Heart left ventricle (tissue), 16 donors: Measurements from ENCODE around the gene BCR. TPM values are rescaled to one million over a fixed set of nuclear protein-coding genes. Genes with fewer than 3 reads are reported as not detected.

ENCODE experiments used
- ATAC-seq, 4 donors: fragments of 200-7000 bp; cut with Tn5 transposase; one replicate each; pipeline ENCODE4 v1.9.1; 2020 to 2022; ENCODE audit warnings: moderate library complexity in 4 of 4, mild to moderate bottlenecking in 3 of 4, moderate number of reproducible peaks in 1 of 4
- DNase-seq, 5 donors: peaks; one replicate each; pipeline ENCODE4 v3.0.0-alpha.2; 2020
- H3K27ac ChIP-seq, 12 donors: fragments of 200-600 bp; sonication (generic) in 4 of 12; one replicate each; pipeline versions ENCODE4 v1.5.0 to v1.8.0; 2016 to 2022; ENCODE audit warnings: mild to moderate bottlenecking in 2 of 12
- H3K27me3 ChIP-seq, 9 donors: fragments of 200-600 bp; sonication (generic) in 2 of 9; one replicate each; pipeline versions ENCODE4 v1.5.1 to v1.8.0; 2016 to 2022; ENCODE audit warnings: mild to moderate bottlenecking in 3 of 9
- H3K36me3 ChIP-seq, 9 donors: fragments of 200-600 bp; sonication (generic) in 2 of 9; one replicate each; pipeline versions ENCODE4 v1.5.0 to v1.8.0; 2018 to 2022; ENCODE audit warnings: mild to moderate bottlenecking in 2 of 9
- H3K4me1 ChIP-seq, 12 donors: fragments of 200-600 bp; sonication (generic) in 4 of 12; one replicate each; pipeline versions ENCODE4 v1.5.0 to v1.8.0; 2016 to 2022; ENCODE audit warnings: mild to moderate bottlenecking in 3 of 12
- H3K4me3 ChIP-seq, 12 donors: fragments of 200-600 bp; sonication (generic) in 4 of 12; one replicate each; pipeline versions ENCODE4 v1.5.0 to v1.8.0; 2017 to 2022; ENCODE audit warnings: mild to moderate bottlenecking in 9 of 12, moderate library complexity in 4 of 12
- H3K9me3 ChIP-seq, 12 donors: fragments of 200-600 bp; sonication (generic) in 4 of 12; one replicate each; pipeline versions ENCODE4 v1.5.0 to v1.8.0; 2016 to 2022; ENCODE audit warnings: mild to moderate bottlenecking in 1 of 12
- POLR2A ChIP-seq, 2 donors: fragments of 450-650 bp; IDR thresholded peaks; one replicate each; pipeline ENCODE4 v1.6.1; 2017; ENCODE audit warnings: antibody characterized with exemption in 2 of 2, mild to moderate bottlenecking in 2 of 2, moderate library complexity in 2 of 2
- WGBS, 4 donors: extraction: QIAGEN DNeasy Blood & Tissue Kit in 2 of 4; methylation state at CpG; one replicate each; pipeline versions ENCODE4 v1.1.5 to v1.1.7; 2013 to 2018; 5-methylcytosine and 5-hydroxymethylcytosine counted together
- intact Hi-C, 10 donors: fragments of 100-400 bp; cut with DNase I; formaldehyde crosslinking; loops; one replicate each; pipeline versions ENCODE4 v1.11.1 to v1.14.2; 2022
- polyA plus RNA-seq, 2 donors: library from polyadenylated mRNA; stranded (reverse); fragments of 200-250 nt; gene quantifications; one replicate each; pipeline ENCODE4 v1.2.3, GENCODE V29; 2013
- total RNA-seq, 9 donors: library from RNA; depleted of rRNA in 2 of 9; stranded (reverse); fragments of >200 nt in 2 of 9; fragmentation: NEBNext Ultra II Directional in 3 of 9; extraction: Animal tissue kit (Norgen Biotek cat#: 25700) in 3 of 9; gene quantifications; one replicate each; pipeline versions ENCODE4 v1.1.0 to v1.2.4, GENCODE V29; 2016 to 2023
- TF ChIP-seq, protein P1 (sequence below), 12 donors: fragments of 200-600 bp; sonication (generic) in 4 of 12; IDR thresholded peaks; one replicate each; pipeline versions ENCODE4 v1.5.0 to v1.8.0; 2018 to 2022; ENCODE audit warnings: antibody characterized with exemption in 12 of 12, mild to moderate bottlenecking in 5 of 12
- donor health status: ischemic (EF 13 %, LVEDD 7.1; RV severe dilation, severe dysfunction).
- donor health status: healthy with polysubstance abuse.
- donor health status: DM: no; HTN: yes; CAD: no.
- donor health status: DM: no; HTN: no; CAD: no.
- donor health status: ischemic (EF 25% LVEDD 6.9; RV normal size, moderate dysfunction).
- donor health status: ischemic (EF 25% LVEDD 5.7; RV mildly dilated, moderate dysfunction).
- donor health status: healthy.
- donor health status: DM: yes; HTN: yes; CAD: no.
- donor health status: ischemic (EF 35%, LVEDD 5.7; RV mildly dilated, moderate dysfunction).
- donor health status: nonischemic (EF 11% LVEDD 7.7; RV severe dilation, severe dysfunction).
- donor health status: DM: yes; HTN: yes; CAD: no.
- donor health status: PGD.
- donor health status: ischemic (EF 29% LVEDD 5.4; RV normal size, mild dysfunction).
- donor health status: nonischemic (EF 23%, LVEDD 6.1; RV moderate dilation, normal function).

BCR gene
- total and polyA plus RNA-seq, 11 donors: 12.6 to 51.1 (median 28.7) TPM

DNA sequence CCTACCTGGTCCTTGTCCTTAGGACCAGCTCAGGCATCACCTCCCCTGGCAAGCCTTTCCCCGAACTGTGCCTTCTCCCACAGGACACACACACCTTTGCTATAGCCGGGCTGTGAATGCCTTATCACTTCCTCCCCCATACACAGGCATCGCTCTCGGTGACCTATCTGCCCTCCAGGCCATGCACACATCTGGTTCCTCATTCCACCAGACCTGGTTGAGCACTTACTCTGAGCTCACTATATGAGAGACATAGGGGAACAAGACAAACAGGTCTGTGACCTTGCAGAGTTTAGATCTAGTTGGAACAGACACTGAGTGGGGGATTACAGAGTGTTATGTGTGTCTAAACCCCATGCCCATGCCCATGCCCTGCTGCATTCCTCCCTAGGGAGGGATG, 3.1 kb upstream of the BCR start:
- intact Hi-C loops: loop anchor here in 5 of 10 donors (1.0 to 10.0 kb wide), 4 partner anchors 104 to 210 kb away; no protein-coding TSS in a partner anchor
- no peak for ATAC-seq
- H3K27me3 ChIP-seq: no peaks in the 10 kb centered on the region
- H3K36me3 ChIP-seq: no peaks in the 10 kb centered on the region
- TF ChIP-seq POLR2A (IDR thresholded peaks at IDR 0.05): no peak
- H3K4me3 ChIP-seq: no peak overlapping the region
- DNase-seq: peak in 1 of 5 donors; percentile 22
- 77 to 88% (median 83%) methylated on average over 4 of the region's 4 CpGs for WGBS, 4 donors
- H3K4me1 ChIP-seq: peaks cover 7 to 31% (median 27%) of the 10 kb centered on the region in 12 donors
- H3K9me3 ChIP-seq: peaks cover 0 to 14% (median 0%) of the 10 kb centered on the region in 12 donors
- H3K27ac ChIP-seq: no peak overlapping the region

DNA sequence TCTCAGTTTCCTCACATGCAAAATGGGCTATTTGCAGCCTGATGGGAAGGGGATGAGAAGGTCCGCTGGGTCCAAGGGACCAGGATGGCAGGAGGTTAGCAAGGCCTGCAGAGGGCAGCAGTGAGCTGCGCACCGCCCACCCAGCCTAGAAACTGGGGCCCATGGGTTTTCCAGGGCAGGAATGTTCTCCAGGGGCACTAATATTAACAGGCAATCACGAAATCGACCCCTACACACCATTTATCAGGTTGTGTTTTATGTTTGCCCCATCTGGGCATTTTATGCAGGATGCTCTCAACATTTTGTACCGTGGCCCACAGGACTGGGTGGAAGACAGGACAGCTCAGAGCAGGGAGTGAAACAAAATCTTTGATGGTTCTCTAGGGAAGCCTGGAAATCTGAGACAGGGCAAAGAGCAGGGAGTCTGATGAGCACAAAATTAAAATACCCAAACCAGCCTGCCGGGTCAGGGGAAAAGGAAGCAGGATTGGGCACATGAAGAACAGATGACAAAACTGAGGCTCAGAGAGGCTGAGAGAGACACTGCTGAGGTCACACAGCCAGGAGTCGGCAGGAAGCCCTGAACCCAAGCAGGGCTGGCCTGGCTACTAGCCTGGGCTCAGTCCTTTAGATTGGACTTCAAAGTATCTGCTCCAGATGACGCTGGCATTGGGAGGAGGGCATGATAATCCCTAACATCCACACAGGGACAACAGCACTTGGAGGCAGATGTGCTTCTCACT, 1.6 kb upstream of the BCR start:
- 30 to 35% (median 33%) methylated on average over 9 of the region's 9 CpGs for WGBS, 4 donors
- TF ChIP-seq POLR2A (IDR thresholded peaks at IDR 0.05): no peak
- TF ChIP-seq, protein P1, sequence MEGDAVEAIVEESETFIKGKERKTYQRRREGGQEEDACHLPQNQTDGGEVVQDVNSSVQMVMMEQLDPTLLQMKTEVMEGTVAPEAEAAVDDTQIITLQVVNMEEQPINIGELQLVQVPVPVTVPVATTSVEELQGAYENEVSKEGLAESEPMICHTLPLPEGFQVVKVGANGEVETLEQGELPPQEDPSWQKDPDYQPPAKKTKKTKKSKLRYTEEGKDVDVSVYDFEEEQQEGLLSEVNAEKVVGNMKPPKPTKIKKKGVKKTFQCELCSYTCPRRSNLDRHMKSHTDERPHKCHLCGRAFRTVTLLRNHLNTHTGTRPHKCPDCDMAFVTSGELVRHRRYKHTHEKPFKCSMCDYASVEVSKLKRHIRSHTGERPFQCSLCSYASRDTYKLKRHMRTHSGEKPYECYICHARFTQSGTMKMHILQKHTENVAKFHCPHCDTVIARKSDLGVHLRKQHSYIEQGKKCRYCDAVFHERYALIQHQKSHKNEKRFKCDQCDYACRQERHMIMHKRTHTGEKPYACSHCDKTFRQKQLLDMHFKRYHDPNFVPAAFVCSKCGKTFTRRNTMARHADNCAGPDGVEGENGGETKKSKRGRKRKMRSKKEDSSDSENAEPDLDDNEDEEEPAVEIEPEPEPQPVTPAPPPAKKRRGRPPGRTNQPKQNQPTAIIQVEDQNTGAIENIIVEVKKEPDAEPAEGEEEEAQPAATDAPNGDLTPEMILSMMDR (IDR thresholded peaks at IDR 0.05): peak; percentile 94 to 99 (median 97)
- no peaks in the 10 kb centered on the region for H3K27me3 ChIP-seq
- H3K4me1 ChIP-seq: peaks cover 11 to 46% (median 41%) of the 10 kb centered on the region in 12 donors
- H3K4me3 ChIP-seq: peak overlapping the region in 1 of 12 donors; percentile 2
- intact Hi-C loops: loop anchor here in 9 of 10 donors (1.0 to 10.0 kb wide), 7 partner anchors 102 to 209 kb away; no protein-coding TSS in a partner anchor
- H3K27ac ChIP-seq: peak overlapping the region in 3 of 12 donors; percentile 64 to 85 (median 84)
- peaks cover 0 to 14% (median 0%) of the 10 kb centered on the region in 12 donors for H3K9me3 ChIP-seq
- H3K36me3 ChIP-seq: no peaks in the 10 kb centered on the region
- ATAC-seq: peak; percentile 57 to 69 (median 64)
- DNase-seq: peak; percentile 55 to 84 (median 67)

- Histone ChIP-seq H3K9me3 (peaks cover 0 to 14% (median 0%) of the 10 kb centered on the region in 12 donors), H3K27ac (peak overlapping the region in 11 of 12 donors; percentile 16 to 85 (median 64)), H3K4me1 (peaks cover 11 to 55% (median 47%) of the 10 kb centered on the region in 12 donors), H3K36me3 (no peaks in the 10 kb centered on the region), H3K4me3 (peak overlapping the region; percentile 26 to 90 (median 71)), H3K27me3 (no peaks in the 10 kb centered on the region)
- TF ChIP-seq, protein P1 (IDR thresholded peaks at IDR 0.05): no peak
- no peak for TF ChIP-seq POLR2A (IDR thresholded peaks at IDR 0.05)
- intact Hi-C loops: loop anchor here in 9 of 10 donors (1.0 to 10.0 kb wide), 11 partner anchors 38 to 208 kb away; no protein-coding TSS in a partner anchor
- WGBS, 4 donors: 39 to 53% (median 45%) methylated on average over 17 to 25 of the region's 25 CpGs
- DNase-seq (peak in 3 of 5 donors; percentile 43 to 59 (median 53)), ATAC-seq (peak; percentile 12 to 43 (median 25))
Measured at GRCh38 chr22:23179381-23180299, 669 bp upstream of the BCR start.

DNA sequence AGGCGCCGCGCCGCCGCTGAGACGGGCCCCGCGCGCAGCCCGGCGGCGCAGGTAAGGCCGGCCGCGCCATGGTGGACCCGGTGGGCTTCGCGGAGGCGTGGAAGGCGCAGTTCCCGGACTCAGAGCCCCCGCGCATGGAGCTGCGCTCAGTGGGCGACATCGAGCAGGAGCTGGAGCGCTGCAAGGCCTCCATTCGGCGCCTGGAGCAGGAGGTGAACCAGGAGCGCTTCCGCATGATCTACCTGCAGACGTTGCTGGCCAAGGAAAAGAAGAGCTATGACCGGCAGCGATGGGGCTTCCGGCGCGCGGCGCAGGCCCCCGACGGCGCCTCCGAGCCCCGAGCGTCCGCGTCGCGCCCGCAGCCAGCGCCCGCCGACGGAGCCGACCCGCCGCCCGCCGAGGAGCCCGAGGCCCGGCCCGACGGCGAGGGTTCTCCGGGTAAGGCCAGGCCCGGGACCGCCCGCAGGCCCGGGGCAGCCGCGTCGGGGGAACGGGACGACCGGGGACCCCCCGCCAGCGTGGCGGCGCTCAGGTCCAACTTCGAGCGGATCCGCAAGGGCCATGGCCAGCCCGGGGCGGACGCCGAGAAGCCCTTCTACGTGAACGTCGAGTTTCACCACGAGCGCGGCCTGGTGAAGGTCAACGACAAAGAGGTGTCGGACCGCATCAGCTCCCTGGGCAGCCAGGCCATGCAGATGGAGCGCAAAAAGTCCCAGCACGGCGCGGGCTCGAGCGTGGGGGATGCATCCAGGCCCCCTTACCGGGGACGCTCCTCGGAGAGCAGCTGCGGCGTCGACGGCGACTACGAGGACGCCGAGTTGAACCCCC, 798 bp downstream of the BCR start:
- DNase-seq: peak in 2 of 5 donors; percentile 29 to 70
- intact Hi-C loops: loop anchor here in 9 of 10 donors (2.0 to 5.0 kb wide), 6 partner anchors 36 to 56 kb away; no protein-coding TSS in a partner anchor
- H3K4me1 ChIP-seq: peaks cover 11 to 64% (median 47%) of the 10 kb centered on the region in 12 donors
- peak overlapping the region in 7 of 12 donors; percentile 15 to 84 (median 49) for H3K27ac ChIP-seq
- no peak for ATAC-seq
- no peaks in the 10 kb centered on the region for H3K36me3 ChIP-seq
- H3K4me3 ChIP-seq: peak overlapping the region; percentile 41 to 90 (median 71)
- TF ChIP-seq, protein P1 (IDR thresholded peaks at IDR 0.05): no peak
- no peak for TF ChIP-seq POLR2A (IDR thresholded peaks at IDR 0.05)
- 13 to 54% (median 25%) methylated on average over 29 to 112 of the region's 112 CpGs for WGBS, 4 donors
- H3K27me3 ChIP-seq: no peaks in the 10 kb centered on the region
- peaks cover 0 to 8% (median 0%) of the 10 kb centered on the region in 12 donors for H3K9me3 ChIP-seq
